ENCODE results near the gene TNXB. TPM values are rescaled to one million over a fixed set of nuclear protein-coding genes. Genes with fewer than 3 reads are reported as not detected.
A peak's percentile ranks its signal among the peaks of the same experiment; 100 is the strongest.

Gene TNXB
- total RNA-seq, 1 donor from 2014 or later: 130 TPM

- peaks cover 0 to 19% (median 10%) of the 10 kb centered on the region in 3 donors for H3K36me3 ChIP-seq (ENCODE audit: control insufficient read depth in 3 of 3, insufficient read depth in 3 of 3, low read length in 3 of 3)
- peaks cover 3 to 22% (median 21%) of the 10 kb centered on the region in 3 donors for H3K4me1 ChIP-seq (ENCODE audit: control insufficient read depth in 3 of 3, insufficient read depth in 3 of 3, low read length in 3 of 3)
- peak overlapping the region in 2 of 3 donors; percentile 35 to 36 for H3K4me3 ChIP-seq (ENCODE audit: low read length in 3 of 3)
- H3K27ac ChIP-seq (ENCODE audit: low read depth, low read length): no peak overlapping the region
- peak overlapping the region in 1 of 3 donors; percentile 54 for H3K9ac ChIP-seq (ENCODE audit: low read depth in 1 of 3, low read length in 3 of 3)
- no peaks in the 10 kb centered on the region for H3K9me3 ChIP-seq (ENCODE audit: control insufficient read depth in 3 of 3, low read length in 3 of 3)
- peaks cover 23 to 35% (median 29%) of the 10 kb centered on the region in 3 donors for H3K27me3 ChIP-seq (ENCODE audit: control insufficient read depth in 3 of 3, insufficient read depth in 3 of 3, low read length in 3 of 3)
Measured at GRCh38 chr6:32096394-32097258, 12.5 kb downstream of the TNXB start.

GRCh38 chr6:32096087-32096393 is 13.1 kb downstream of the TNXB start:
- H3K27me3 ChIP-seq (ENCODE audit: control insufficient read depth in 3 of 3, insufficient read depth in 3 of 3, low read length in 3 of 3): peaks cover 23 to 35% (median 29%) of the 10 kb centered on the region in 3 donors
- H3K4me3 ChIP-seq (ENCODE audit: low read length in 3 of 3): peak overlapping the region in 2 of 3 donors; percentile 35 to 36
- no peak overlapping the region for H3K27ac ChIP-seq (ENCODE audit: low read depth, low read length)
- H3K9me3 ChIP-seq (ENCODE audit: control insufficient read depth in 3 of 3, low read length in 3 of 3): no peaks in the 10 kb centered on the region
- H3K36me3 ChIP-seq (ENCODE audit: control insufficient read depth in 3 of 3, insufficient read depth in 3 of 3, low read length in 3 of 3): peaks cover 0 to 19% (median 10%) of the 10 kb centered on the region in 3 donors
- peaks cover 3 to 22% (median 21%) of the 10 kb centered on the region in 3 donors for H3K4me1 ChIP-seq (ENCODE audit: control insufficient read depth in 3 of 3, insufficient read depth in 3 of 3, low read length in 3 of 3)
- H3K9ac ChIP-seq (ENCODE audit: low read depth in 1 of 3, low read length in 3 of 3): peak overlapping the region in 1 of 3 donors; percentile 54

GRCh38 chr6:32095338-32096086 is 13.6 kb downstream of the TNXB start:
- H3K4me1 ChIP-seq (ENCODE audit: control insufficient read depth in 3 of 3, insufficient read depth in 3 of 3, low read length in 3 of 3): peaks cover 3 to 22% (median 21%) of the 10 kb centered on the region in 3 donors
- H3K9me3 ChIP-seq (ENCODE audit: control insufficient read depth in 3 of 3, low read length in 3 of 3): no peaks in the 10 kb centered on the region
- peak overlapping the region in 1 of 3 donors; percentile 54 for H3K9ac ChIP-seq (ENCODE audit: low read depth in 1 of 3, low read length in 3 of 3)
- H3K4me3 ChIP-seq (ENCODE audit: low read length in 3 of 3): peak overlapping the region in 1 of 3 donors; percentile 36
- H3K36me3 ChIP-seq (ENCODE audit: control insufficient read depth in 3 of 3, insufficient read depth in 3 of 3, low read length in 3 of 3): peaks cover 0 to 22% (median 10%) of the 10 kb centered on the region in 3 donors
- peaks cover 23 to 35% (median 29%) of the 10 kb centered on the region in 3 donors for H3K27me3 ChIP-seq (ENCODE audit: control insufficient read depth in 3 of 3, insufficient read depth in 3 of 3, low read length in 3 of 3)
- H3K27ac ChIP-seq (ENCODE audit: low read depth, low read length): no peak overlapping the region

- Histone ChIP-seq H3K9me3 (ENCODE audit: control insufficient read depth in 3 of 3, low read length in 3 of 3) (no peaks in the 10 kb centered on the region), H3K4me3 (ENCODE audit: low read length in 3 of 3) (no peak overlapping the region), H3K27ac (ENCODE audit: low read depth, low read length) (peak overlapping the region; percentile 11), H3K9ac (ENCODE audit: low read depth in 1 of 3, low read length in 3 of 3) (peak overlapping the region in 2 of 3 donors; percentile 19 to 54), H3K27me3 (ENCODE audit: control insufficient read depth in 3 of 3, insufficient read depth in 3 of 3, low read length in 3 of 3) (peaks cover 22 to 35% (median 33%) of the 10 kb centered on the region in 3 donors), H3K4me1 (ENCODE audit: control insufficient read depth in 3 of 3, insufficient read depth in 3 of 3, low read length in 3 of 3) (peaks cover 6 to 22% (median 21%) of the 10 kb centered on the region in 3 donors), H3K36me3 (ENCODE audit: control insufficient read depth in 3 of 3, insufficient read depth in 3 of 3, low read length in 3 of 3) (peaks cover 0 to 31% (median 10%) of the 10 kb centered on the region in 3 donors)
Measured at GRCh38 chr6:32092760-32093497, 16.2 kb downstream of the TNXB start.

GRCh38 chr6:32089082-32089828 is 19.9 kb downstream of the TNXB start:
- Histone ChIP-seq H3K9ac (ENCODE audit: low read depth in 1 of 3, low read length in 3 of 3) (no peak overlapping the region), H3K27me3 (ENCODE audit: control insufficient read depth in 3 of 3, insufficient read depth in 3 of 3, low read length in 3 of 3) (peaks cover 11 to 19% (median 13%) of the 10 kb centered on the region in 3 donors), H3K27ac (ENCODE audit: low read depth, low read length) (no peak overlapping the region), H3K36me3 (ENCODE audit: control insufficient read depth in 3 of 3, insufficient read depth in 3 of 3, low read length in 3 of 3) (peaks cover 0 to 17% (median 7%) of the 10 kb centered on the region in 3 donors), H3K4me1 (ENCODE audit: control insufficient read depth in 3 of 3, insufficient read depth in 3 of 3, low read length in 3 of 3) (peaks cover 3 to 8% (median 5%) of the 10 kb centered on the region in 3 donors), H3K4me3 (ENCODE audit: low read length in 3 of 3) (no peak overlapping the region), H3K9me3 (ENCODE audit: control insufficient read depth in 3 of 3, low read length in 3 of 3) (no peaks in the 10 kb centered on the region)

GRCh38 chr6:32088487-32089049 is 20.6 kb downstream of the TNXB start:
- H3K27ac ChIP-seq (ENCODE audit: low read depth, low read length): peak overlapping the region; percentile 47
- H3K9ac ChIP-seq (ENCODE audit: low read depth in 1 of 3, low read length in 3 of 3): no peak overlapping the region
- H3K4me1 ChIP-seq (ENCODE audit: control insufficient read depth in 3 of 3, insufficient read depth in 3 of 3, low read length in 3 of 3): peaks cover 3 to 10% (median 5%) of the 10 kb centered on the region in 3 donors
- no peaks in the 10 kb centered on the region for H3K9me3 ChIP-seq (ENCODE audit: control insufficient read depth in 3 of 3, low read length in 3 of 3)
- H3K36me3 ChIP-seq (ENCODE audit: control insufficient read depth in 3 of 3, insufficient read depth in 3 of 3, low read length in 3 of 3): peaks cover 0 to 23% (median 10%) of the 10 kb centered on the region in 3 donors
- no peak overlapping the region for H3K4me3 ChIP-seq (ENCODE audit: low read length in 3 of 3)
- H3K27me3 ChIP-seq (ENCODE audit: control insufficient read depth in 3 of 3, insufficient read depth in 3 of 3, low read length in 3 of 3): peaks cover 11 to 23% (median 13%) of the 10 kb centered on the region in 3 donors

- H3K9ac ChIP-seq (ENCODE audit: low read depth in 1 of 3, low read length in 3 of 3): peak overlapping the region in 1 of 3 donors; percentile 25
- peaks cover 0 to 23% (median 10%) of the 10 kb centered on the region in 3 donors for H3K36me3 ChIP-seq (ENCODE audit: control insufficient read depth in 3 of 3, insufficient read depth in 3 of 3, low read length in 3 of 3)
- peaks cover 3 to 7% (median 5%) of the 10 kb centered on the region in 3 donors for H3K4me1 ChIP-seq (ENCODE audit: control insufficient read depth in 3 of 3, insufficient read depth in 3 of 3, low read length in 3 of 3)
- H3K27me3 ChIP-seq (ENCODE audit: control insufficient read depth in 3 of 3, insufficient read depth in 3 of 3, low read length in 3 of 3): peaks cover 11 to 30% (median 13%) of the 10 kb centered on the region in 3 donors
- H3K4me3 ChIP-seq (ENCODE audit: low read length in 3 of 3): no peak overlapping the region
- peak overlapping the region; percentile 47 for H3K27ac ChIP-seq (ENCODE audit: low read depth, low read length)
- no peaks in the 10 kb centered on the region for H3K9me3 ChIP-seq (ENCODE audit: control insufficient read depth in 3 of 3, low read length in 3 of 3)
Measured at GRCh38 chr6:32087574-32088486, 21.3 kb downstream of the TNXB start.

Measured in skeletal muscle tissue (tissue), 4 donors.